ENCODE measurements around the gene ARL4C.

DNA sequence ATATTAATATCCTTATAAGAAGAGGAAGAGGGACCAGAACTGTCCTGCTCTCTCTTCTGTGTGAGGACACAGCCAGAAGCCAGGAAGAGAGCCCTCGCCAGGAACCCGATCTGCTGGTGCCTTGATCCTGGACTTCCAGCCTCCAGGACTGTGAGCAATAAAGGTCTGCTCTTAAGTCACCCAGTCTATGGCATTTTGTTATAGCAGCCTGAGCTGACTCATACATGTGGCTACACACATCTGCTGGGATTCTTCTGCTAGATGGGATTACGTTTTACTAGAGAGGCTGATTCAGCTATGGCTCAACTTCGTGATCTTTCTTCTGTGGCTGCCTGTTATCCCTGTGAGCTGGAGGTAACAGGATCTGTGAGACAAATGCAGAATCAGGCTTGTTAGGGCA lies 29.6 kb downstream of the ARL4C start:
- TF ChIP-seq RNF2 (IDR thresholded peaks at IDR 0.05; ENCODE audit: borderline replicate concordance, low read depth, low read length, missing control alignments, poor library complexity, severe bottlenecking) (no peak), TAF1 (IDR thresholded peaks at IDR 0.05; ENCODE audit: low read depth, low read length) (no peak), RAD21 (IDR thresholded peaks at IDR 0.05 in 1 of 2, conservative IDR thresholded peaks at IDR 0.05 in 1 of 2; ENCODE audit: low read depth in 2 of 2, low read length in 2 of 2) (no peak), POLR2A (IDR thresholded peaks at IDR 0.05; ENCODE audit: control extremely low read depth in 1 of 2, low read depth in 2 of 2, low read length in 2 of 2) (no peak), KDM5A (IDR thresholded peaks at IDR 0.05; ENCODE audit: low read length) (no peak), EZH2 (IDR thresholded peaks at IDR 0.05; ENCODE audit: low read depth, low read length, severe bottlenecking) (no peak), ZNF274 (IDR thresholded peaks at IDR 0.05; ENCODE audit: borderline replicate concordance, extremely low read depth, low read length) (no peak)
- TF ChIP-seq, protein P1, sequence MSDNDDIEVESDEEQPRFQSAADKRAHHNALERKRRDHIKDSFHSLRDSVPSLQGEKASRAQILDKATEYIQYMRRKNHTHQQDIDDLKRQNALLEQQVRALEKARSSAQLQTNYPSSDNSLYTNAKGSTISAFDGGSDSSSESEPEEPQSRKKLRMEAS (IDR thresholded peaks at IDR 0.05) = no peak
- TF ChIP-seq, protein P2, sequence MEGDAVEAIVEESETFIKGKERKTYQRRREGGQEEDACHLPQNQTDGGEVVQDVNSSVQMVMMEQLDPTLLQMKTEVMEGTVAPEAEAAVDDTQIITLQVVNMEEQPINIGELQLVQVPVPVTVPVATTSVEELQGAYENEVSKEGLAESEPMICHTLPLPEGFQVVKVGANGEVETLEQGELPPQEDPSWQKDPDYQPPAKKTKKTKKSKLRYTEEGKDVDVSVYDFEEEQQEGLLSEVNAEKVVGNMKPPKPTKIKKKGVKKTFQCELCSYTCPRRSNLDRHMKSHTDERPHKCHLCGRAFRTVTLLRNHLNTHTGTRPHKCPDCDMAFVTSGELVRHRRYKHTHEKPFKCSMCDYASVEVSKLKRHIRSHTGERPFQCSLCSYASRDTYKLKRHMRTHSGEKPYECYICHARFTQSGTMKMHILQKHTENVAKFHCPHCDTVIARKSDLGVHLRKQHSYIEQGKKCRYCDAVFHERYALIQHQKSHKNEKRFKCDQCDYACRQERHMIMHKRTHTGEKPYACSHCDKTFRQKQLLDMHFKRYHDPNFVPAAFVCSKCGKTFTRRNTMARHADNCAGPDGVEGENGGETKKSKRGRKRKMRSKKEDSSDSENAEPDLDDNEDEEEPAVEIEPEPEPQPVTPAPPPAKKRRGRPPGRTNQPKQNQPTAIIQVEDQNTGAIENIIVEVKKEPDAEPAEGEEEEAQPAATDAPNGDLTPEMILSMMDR (IDR thresholded peaks at IDR 0.05; ENCODE audit: control extremely low read depth in 1 of 3, insufficient read depth in 1 of 3, low read depth in 1 of 3, low read length in 3 of 3) = no peak
